NT2/D1 (cell line): Measurements from ENCODE around the gene ACCSL.

Experiments
- DNase-seq: peaks from one replicate; pipeline ENCODE4 v3.0.0-alpha.2; 2011; ENCODE audit warnings: low read depth, low spot score
- H3K27me3 ChIP-seq: 2 replicates; pipeline ENCODE4 v1.6.0; 2011; ENCODE audit warnings: mild to moderate bottlenecking; ENCODE audit not compliant: insufficient read length, insufficient read depth
- H3K36me3 ChIP-seq: 2 replicates; pipeline ENCODE4 v1.6.1; 2011; ENCODE audit warnings: mild to moderate bottlenecking, low read length, mixed read lengths; ENCODE audit not compliant: insufficient read depth, insufficient read length
- H3K4me1 ChIP-seq: 2 replicates; pipeline ENCODE4 v1.5.1; 2011; ENCODE audit not compliant: insufficient read depth, insufficient read length
- H3K4me3 ChIP-seq: 2 replicates; pipeline ENCODE4 v1.5.1; 2011; ENCODE audit warnings: low read depth; ENCODE audit not compliant: insufficient read length
- H3K9ac ChIP-seq: 2 replicates; pipeline ENCODE4 v1.6.0; 2011; ENCODE audit warnings: low read depth; ENCODE audit not compliant: insufficient read length
- H3K9me3 ChIP-seq: 2 replicates; pipeline ENCODE4 v1.5.1; 2011; ENCODE audit warnings: mild to moderate bottlenecking, low read length; ENCODE audit not compliant: insufficient read depth
- SUZ12 ChIP-seq: IDR thresholded peaks from 2 replicates; pipeline ENCODE4 v1.6.1; 2011; ENCODE audit not compliant: insufficient read length, insufficient read depth; ENCODE audit errors: extremely low read depth
- YY1 ChIP-seq: IDR thresholded peaks from 2 replicates; pipeline ENCODE4 v1.6.1; 2011; ENCODE audit not compliant: insufficient read length, insufficient read depth
- ZNF274 ChIP-seq: IDR thresholded peaks from 2 replicates; pipeline ENCODE4 v1.6.1; 2011; ENCODE audit warnings: mild to moderate bottlenecking, low read depth, low read length

ACCSL gene

DNA sequence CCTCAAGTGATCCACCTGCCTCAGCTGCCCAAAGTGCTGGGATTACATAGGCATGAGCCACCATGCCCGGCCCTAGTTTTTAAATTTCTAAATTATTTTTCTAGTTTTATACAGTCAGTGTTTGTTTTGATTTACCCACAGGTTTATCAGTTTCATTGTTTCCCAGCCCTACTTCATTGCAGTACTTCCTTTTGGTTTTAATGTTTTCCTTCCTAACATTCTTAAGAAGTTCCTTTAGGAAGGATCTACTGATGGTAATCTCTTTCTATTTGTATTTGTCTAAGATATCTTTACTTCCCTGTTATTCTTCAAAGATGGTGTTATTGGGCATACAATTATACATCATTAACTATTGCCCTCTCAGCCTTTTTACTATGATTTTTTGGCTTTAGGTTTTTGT is 42.8 kb downstream of the ACCSL start:
- H3K27me3 ChIP-seq = no peaks in the 10 kb centered on the region
- H3K36me3 ChIP-seq = peaks cover 25% of the 10 kb centered on the region
- TF ChIP-seq YY1 = no peak
- no peak for TF ChIP-seq SUZ12
- no peak for TF ChIP-seq ZNF274
- no peaks in the 10 kb centered on the region for H3K4me1 ChIP-seq
- no peak overlapping the region for H3K4me3 ChIP-seq
- no peak for DNase-seq
- H3K9me3 ChIP-seq = peaks cover 27% of the 10 kb centered on the region
- H3K9ac ChIP-seq = no peak overlapping the region

DNA sequence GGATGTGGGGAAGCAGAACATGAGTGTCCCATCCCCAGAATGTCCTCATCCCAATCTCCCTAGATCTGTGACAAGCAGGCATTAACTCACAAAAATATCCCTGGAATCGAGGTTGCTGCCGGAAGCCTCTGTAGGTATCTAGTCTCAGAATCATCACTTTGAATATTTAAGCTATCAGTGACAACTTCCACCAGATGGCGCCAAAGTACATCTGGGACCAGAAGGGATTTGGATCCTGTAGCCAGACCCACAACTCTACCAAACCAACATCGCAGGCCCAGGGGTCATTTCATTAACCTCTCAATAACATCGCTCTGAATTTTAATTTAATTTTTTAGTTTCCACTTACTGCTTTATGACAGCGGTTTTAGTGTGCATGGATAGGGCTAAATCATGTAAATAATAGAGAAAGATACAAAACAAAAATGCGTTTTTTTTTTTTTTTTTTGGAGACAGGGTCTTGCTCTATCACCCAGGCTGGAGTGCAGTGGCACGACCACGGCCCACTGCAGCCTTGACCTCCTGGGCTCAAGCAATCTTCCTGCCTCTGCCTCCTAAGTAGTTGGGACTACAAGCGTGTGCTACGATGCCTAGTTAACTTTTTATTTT is 46.6 kb downstream of the ACCSL start:
- no peaks in the 10 kb centered on the region for H3K27me3 ChIP-seq
- H3K9ac ChIP-seq = no peak overlapping the region
- no peaks in the 10 kb centered on the region for H3K36me3 ChIP-seq
- DNase-seq = peak; percentile 89
- H3K4me1 ChIP-seq = no peaks in the 10 kb centered on the region
- no peak for TF ChIP-seq SUZ12
- no peak for TF ChIP-seq ZNF274
- no peak for TF ChIP-seq YY1
- H3K4me3 ChIP-seq = no peak overlapping the region
- peaks cover 8% of the 10 kb centered on the region for H3K9me3 ChIP-seq

DNA sequence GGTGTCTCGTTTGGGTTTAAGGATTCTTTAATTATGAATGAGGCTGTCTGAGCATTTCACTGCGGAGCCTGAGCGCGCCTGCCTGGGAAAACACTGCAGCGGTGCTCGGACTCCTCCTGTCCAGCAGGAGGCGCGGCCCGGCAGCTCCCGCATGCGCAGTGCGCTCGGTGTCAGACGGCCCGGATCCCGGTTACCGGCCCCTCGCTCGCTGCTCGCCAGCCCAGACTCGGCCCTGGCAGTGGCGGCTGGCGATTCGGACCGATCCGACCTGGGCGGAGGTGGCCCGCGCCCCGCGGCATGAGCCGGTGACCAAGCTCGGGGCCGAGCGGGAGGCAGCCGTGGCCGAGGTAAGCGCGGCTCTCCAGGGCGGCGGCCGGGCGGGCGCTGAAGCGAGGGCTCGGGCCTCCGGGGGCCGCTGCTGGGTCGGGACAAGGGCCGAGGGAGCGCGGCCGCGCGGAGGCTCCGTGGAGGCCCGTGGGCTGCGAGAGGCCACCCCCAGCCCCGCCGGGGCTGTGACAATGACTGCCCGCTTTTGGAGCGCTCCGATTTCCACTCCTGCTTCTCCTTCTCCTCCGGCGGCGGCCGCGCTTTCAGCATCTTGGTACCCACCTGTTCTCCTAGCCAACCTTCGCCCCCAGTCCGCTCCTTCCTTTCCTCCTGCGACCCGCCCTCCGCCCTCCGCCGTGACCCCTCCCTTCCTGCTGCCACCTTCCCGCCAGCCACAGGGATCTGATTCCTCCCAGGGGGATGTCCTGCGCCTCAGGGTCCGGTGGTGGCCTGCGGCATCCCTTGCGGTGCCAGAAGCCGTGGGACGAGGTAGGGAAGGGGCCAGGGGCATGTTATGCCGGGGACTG is 48.0 kb downstream of the ACCSL start, which contains the start of gene EXT2:
Gene EXT2 (plus strand): TSS at position 173 of the 854 bp plus-strand sequence. CDS start 12,035 bp downstream, outside the sequence.
- H3K9ac ChIP-seq = peak within 1 kb of the TSS; percentile 84
- no peak for TF ChIP-seq ZNF274
- no peak for TF ChIP-seq SUZ12
- TF ChIP-seq YY1 = no peak
- H3K36me3 ChIP-seq = peaks cover 5% of the 10 kb centered on the region
- H3K27me3 ChIP-seq = no peaks in the 10 kb centered on the region
- no peaks in the 10 kb centered on the region for H3K9me3 ChIP-seq
- peak; percentile 81 for DNase-seq
- no peaks in the 10 kb centered on the region for H3K4me1 ChIP-seq
- peak within 1 kb of the TSS; percentile 79 for H3K4me3 ChIP-seq

DNA sequence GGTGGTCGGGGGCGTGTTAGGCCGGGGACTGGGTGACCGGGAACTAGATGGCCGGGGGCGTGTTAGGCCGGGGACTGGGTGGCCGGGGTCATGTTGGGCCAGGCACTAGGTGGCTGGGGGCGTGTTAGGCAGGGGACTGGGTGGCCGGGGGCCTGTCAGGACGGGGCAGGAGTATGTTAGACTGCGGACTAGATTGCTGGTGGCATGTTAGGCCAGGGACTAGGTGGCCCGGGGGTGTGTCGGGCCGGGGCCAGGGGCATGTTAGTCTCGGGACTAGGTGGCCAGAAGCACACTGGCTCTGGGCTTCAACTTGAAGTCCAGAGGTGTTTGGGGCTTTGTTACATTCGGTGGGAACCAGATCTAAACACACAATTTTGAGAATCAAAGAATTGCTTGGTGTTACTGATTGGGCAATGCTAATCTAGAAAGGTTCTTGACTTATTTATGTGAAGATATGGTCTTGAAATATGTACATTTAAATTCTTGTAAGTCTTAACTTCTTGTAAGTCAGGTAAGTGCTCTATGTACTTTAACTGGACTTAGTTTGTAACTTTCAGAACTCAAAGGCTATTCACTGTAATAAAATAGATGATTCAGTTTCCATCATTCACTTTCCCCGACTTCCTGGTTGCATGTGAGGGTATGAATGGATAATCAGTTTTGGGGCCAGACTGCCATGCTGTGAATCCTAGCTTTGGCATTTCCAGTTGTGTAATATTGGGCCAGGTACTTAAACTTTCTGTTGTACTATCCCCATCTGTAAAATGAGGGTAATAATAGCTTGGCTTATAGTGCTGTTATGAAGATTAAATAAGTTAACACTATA is 48.8 kb downstream of the ACCSL start:
- H3K27me3 ChIP-seq = no peaks in the 10 kb centered on the region
- no peaks in the 10 kb centered on the region for H3K4me1 ChIP-seq
- DNase-seq = no peak
- peak overlapping the region; percentile 79 for H3K4me3 ChIP-seq
- peaks cover 5% of the 10 kb centered on the region for H3K36me3 ChIP-seq
- TF ChIP-seq ZNF274 (no peak), YY1 (no peak), SUZ12 (no peak)
- peak overlapping the region; percentile 84 for H3K9ac ChIP-seq
- H3K9me3 ChIP-seq = no peaks in the 10 kb centered on the region

DNA sequence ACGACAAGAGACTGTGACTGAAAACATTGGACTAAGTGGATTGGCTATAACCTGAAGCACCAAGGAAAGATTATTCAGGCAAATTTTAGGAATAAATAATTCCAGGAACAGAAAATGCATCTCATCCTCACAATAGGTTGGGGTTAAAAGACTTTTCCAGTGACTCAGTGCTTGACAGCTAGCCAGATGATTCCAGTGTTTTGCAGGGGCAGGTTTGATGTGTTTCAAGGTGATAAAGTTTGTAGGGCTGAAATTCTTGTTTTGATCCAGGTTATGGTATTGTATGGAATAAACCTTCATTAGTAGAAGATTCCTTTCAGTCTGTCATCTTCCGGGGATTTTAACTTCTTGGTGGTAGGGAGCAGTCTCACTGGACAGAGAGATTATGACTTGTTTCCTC is 50.0 kb downstream of the ACCSL start:
- Histone ChIP-seq H3K9me3 (no peaks in the 10 kb centered on the region), H3K4me1 (no peaks in the 10 kb centered on the region), H3K27me3 (no peaks in the 10 kb centered on the region), H3K4me3 (no peak overlapping the region), H3K9ac (no peak overlapping the region), H3K36me3 (peaks cover 5% of the 10 kb centered on the region)
- TF ChIP-seq SUZ12 = no peak
- no peak for TF ChIP-seq ZNF274
- TF ChIP-seq YY1 = no peak
- no peak for DNase-seq

DNA sequence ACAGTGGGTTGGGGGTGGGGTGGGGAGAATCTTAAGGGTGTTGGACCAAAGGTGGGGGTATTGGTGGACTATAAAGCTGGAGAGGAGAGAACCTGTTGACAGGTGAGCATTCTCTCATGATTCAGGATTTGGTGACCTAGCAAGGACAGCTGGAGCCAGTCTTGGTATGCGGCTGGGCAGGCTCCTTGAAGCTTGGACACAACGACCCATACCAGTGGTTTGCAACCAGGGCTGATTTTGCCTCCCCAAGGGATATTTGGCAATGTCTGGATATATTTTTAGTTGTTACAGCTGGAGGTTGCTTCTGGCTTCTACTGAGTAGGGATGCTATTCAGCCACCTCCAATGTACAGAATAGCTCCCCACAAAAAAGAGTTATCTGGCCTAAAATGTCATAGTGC is 53.3 kb downstream of the ACCSL start:
- DNase-seq = no peak
- no peak for TF ChIP-seq YY1
- no peak for TF ChIP-seq SUZ12
- no peak for TF ChIP-seq ZNF274
- Histone ChIP-seq H3K36me3 (peaks cover 5% of the 10 kb centered on the region), H3K9ac (no peak overlapping the region), H3K4me3 (no peak overlapping the region), H3K27me3 (no peaks in the 10 kb centered on the region), H3K4me1 (no peaks in the 10 kb centered on the region), H3K9me3 (no peaks in the 10 kb centered on the region)
